Panc1 (cell line): ENCODE data around the gene ZNF662. TPM values are rescaled to one million over a fixed set of nuclear protein-coding genes. Genes with fewer than 3 reads are reported as not detected.

ENCODE experiments used
- ATAC-seq: fragments of 200-7000 bp; cut with Tn5 transposase; 2 replicates; pipeline ENCODE4 v1.9.1; 2020; ENCODE audit warnings: mild to moderate bottlenecking, moderate library complexity
- BruUV-seq: library from RNA; stranded (reverse); fragments of 400-500 nt; replicated peaks from 2 replicates; lab custom pipeline; 2021; lab: Mats Ljungman, UMichigan
- CTCF ChIA-PET: fragments of 300-600 bp; sonication (Branson Sonifier 250); formaldehyde crosslinking; loops from one replicate; lab custom pipeline; 2022; ENCODE audit warnings: antibody characterized with exemption; lab: Charles Lee
- POLR2A ChIA-PET: fragments of 300-600 bp; sonication (Branson Sonifier 250); formaldehyde crosslinking; loops from one replicate; lab custom pipeline; 2022; ENCODE audit warnings: antibody characterized with exemption; lab: Charles Lee
- DNase-seq: peaks from one replicate; pipeline ENCODE4 v3.0.0-alpha.2; 2010; ENCODE audit warnings: low read depth, low spot score
- H3K27ac ChIP-seq: 2 replicates; pipeline ENCODE4 v1.5.1; 2011; ENCODE audit warnings: mild to moderate bottlenecking, low read length, inconsistent platforms
- H3K27me3 ChIP-seq: fragments of 200-500 bp; sonication (Bioruptor generic); 2 replicates; pipeline ENCODE4 v1.6.0; 2014; ENCODE audit warnings: low read length, inconsistent platforms; ENCODE audit not compliant: control insufficient read depth, insufficient read depth
- H3K36me3 ChIP-seq: fragments of 200-500 bp; sonication (Bioruptor generic); 2 replicates; pipeline ENCODE4 v1.5.1; 2014; ENCODE audit warnings: inconsistent platforms, mild to moderate bottlenecking, low read length, moderate library complexity; ENCODE audit not compliant: control insufficient read depth, insufficient read depth
- H3K4me1 ChIP-seq: 2 replicates; pipeline ENCODE4 v1.5.1; 2011; ENCODE audit warnings: inconsistent platforms, mild to moderate bottlenecking, low read length, moderate library complexity; ENCODE audit not compliant: control insufficient read depth, insufficient read depth
- H3K4me3 ChIP-seq, 2 experiments: 2 replicates each; pipeline ENCODE4 v1.5.1; 2011 to 2012; ENCODE audit warnings: low read depth in 2 of 2, low read length in 2 of 2, mild to moderate bottlenecking in 2 of 2, inconsistent platforms in 1 of 2, moderate library complexity in 1 of 2
- H3K9me3 ChIP-seq: fragments of 200-500 bp; sonication (Bioruptor generic); 2 replicates; pipeline ENCODE4 v1.5.1; 2014; ENCODE audit warnings: low read depth, mild to moderate bottlenecking, inconsistent platforms, low read length, moderate library complexity; ENCODE audit not compliant: control insufficient read depth, insufficient read depth
- POLR2AphosphoS5 ChIP-seq: IDR thresholded peaks from 2 replicates; pipeline ENCODE4 v1.6.1; 2012; ENCODE audit warnings: mild to moderate bottlenecking, low read depth, low read length, moderate library complexity
- SIN3A ChIP-seq: IDR thresholded peaks from 2 replicates; pipeline ENCODE4 v1.6.1; 2012; ENCODE audit warnings: low read depth, mild to moderate bottlenecking, low read length, moderate library complexity, borderline replicate concordance; ENCODE audit not compliant: insufficient read depth
- TCF7L2 ChIP-seq: IDR thresholded peaks from 2 replicates; pipeline ENCODE4 v1.6.1; 2011; ENCODE audit warnings: mild to moderate bottlenecking, low read depth, low read length, inconsistent platforms
- in situ Hi-C: cut with HindIII; loops from 2 replicates; pipeline ENCODE4 v1.10.0; 2016; ENCODE audit warnings: low sequenced_read_pairs, low pct_unique_long_range_greater_than_20kb
- intact Hi-C: fragments of 100-400 bp; cut with micrococcal nuclease; formaldehyde crosslinking; loops from one replicate; pipeline ENCODE4 v1.10.0; 2022; ENCODE audit not compliant: unreplicated experiment
- total RNA-seq: library from RNA; stranded (reverse); gene quantifications from one replicate; pipeline ENCODE4 v1.2.1, GENCODE V29; 2021; ENCODE audit not compliant: unreplicated experiment
- TF ChIP-seq, protein P1 (sequence below): fragments of 450-650 bp; IDR thresholded peaks from 2 replicates; pipeline ENCODE4 v1.5.1; 2017; ENCODE audit warnings: mild to moderate bottlenecking
- TF ChIP-seq, protein P2 (sequence below), 2 experiments: IDR thresholded peaks; 2 replicates each; pipeline ENCODE4 v1.6.1; 2011 to 2012; ENCODE audit warnings: low read depth in 2 of 2, control low read depth in 1 of 2, low read length in 1 of 2, mild to moderate bottlenecking in 1 of 2, moderate library complexity in 1 of 2; ENCODE audit not compliant: insufficient read depth in 1 of 2

Gene ZNF662
- total RNA-seq, 1 experiment from 2014 or later = not detected

DNA sequence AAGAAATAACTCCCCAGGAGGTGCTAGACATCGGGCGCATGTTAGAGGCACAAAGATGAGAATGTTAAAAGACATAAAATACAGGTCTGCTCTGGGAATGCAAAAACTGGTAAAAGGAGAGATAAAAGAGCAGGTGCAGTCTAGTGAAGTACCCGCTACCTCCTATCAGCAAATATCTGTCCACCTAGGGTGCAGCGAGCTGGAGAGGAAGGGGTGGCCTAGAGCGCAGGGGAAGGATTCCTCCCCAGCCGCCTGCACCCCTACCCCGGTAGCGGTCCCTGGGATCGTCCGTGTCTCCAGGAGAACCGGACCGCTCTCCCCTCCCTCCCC lies 237 bp upstream of the ZNF662 start:
- Histone ChIP-seq H3K4me3 (no peak overlapping the region), H3K27ac (no peak overlapping the region), H3K27me3 (peaks cover 2% of the 10 kb centered on the region), H3K9me3 (no peaks in the 10 kb centered on the region), H3K4me1 (no peaks in the 10 kb centered on the region), H3K36me3 (no peaks in the 10 kb centered on the region)
- in situ Hi-C loops = no loop called here
- TF ChIP-seq, protein P1, sequence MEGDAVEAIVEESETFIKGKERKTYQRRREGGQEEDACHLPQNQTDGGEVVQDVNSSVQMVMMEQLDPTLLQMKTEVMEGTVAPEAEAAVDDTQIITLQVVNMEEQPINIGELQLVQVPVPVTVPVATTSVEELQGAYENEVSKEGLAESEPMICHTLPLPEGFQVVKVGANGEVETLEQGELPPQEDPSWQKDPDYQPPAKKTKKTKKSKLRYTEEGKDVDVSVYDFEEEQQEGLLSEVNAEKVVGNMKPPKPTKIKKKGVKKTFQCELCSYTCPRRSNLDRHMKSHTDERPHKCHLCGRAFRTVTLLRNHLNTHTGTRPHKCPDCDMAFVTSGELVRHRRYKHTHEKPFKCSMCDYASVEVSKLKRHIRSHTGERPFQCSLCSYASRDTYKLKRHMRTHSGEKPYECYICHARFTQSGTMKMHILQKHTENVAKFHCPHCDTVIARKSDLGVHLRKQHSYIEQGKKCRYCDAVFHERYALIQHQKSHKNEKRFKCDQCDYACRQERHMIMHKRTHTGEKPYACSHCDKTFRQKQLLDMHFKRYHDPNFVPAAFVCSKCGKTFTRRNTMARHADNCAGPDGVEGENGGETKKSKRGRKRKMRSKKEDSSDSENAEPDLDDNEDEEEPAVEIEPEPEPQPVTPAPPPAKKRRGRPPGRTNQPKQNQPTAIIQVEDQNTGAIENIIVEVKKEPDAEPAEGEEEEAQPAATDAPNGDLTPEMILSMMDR = no peak
- BruUV-seq = no TSS peak
- ChIA-PET CTCF (no interaction called here), POLR2A (no interaction called here)
- intact Hi-C loops = no loop called here
- no peak for ATAC-seq
- no peak for DNase-seq

DNA sequence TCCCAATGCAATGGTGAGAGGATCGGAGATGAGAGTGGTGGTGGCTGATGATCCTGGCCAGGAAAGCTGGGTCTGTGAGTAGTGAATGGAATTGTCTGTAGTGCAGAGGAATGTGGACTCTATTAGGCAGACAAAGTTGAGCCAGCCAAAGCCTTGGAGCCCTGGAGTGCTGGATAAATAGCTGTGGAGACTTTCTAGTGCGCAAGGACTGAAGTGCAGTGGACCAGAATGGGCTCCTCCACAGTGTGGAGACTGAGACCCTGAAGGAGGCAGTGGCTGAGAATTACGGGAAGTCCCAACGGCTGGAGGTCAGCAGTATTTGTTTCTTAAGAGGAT lies 874 bp downstream of the ZNF662 start:
- ATAC-seq (no peak), DNase-seq (no peak)
- Histone ChIP-seq H3K36me3 (no peaks in the 10 kb centered on the region), H3K27me3 (peaks cover 2% of the 10 kb centered on the region), H3K4me1 (no peaks in the 10 kb centered on the region), H3K27ac (no peak overlapping the region), H3K4me3 (no peak overlapping the region), H3K9me3 (no peaks in the 10 kb centered on the region)
- ChIA-PET POLR2A (no interaction called here), CTCF (no interaction called here)
- BruUV-seq = no TSS peak
- intact Hi-C loops (no loop called here), in situ Hi-C loops (no loop called here)
- TF ChIP-seq TCF7L2 (no peak), SIN3A (no peak), POLR2AphosphoS5 (no peak)
- TF ChIP-seq, protein P2, sequence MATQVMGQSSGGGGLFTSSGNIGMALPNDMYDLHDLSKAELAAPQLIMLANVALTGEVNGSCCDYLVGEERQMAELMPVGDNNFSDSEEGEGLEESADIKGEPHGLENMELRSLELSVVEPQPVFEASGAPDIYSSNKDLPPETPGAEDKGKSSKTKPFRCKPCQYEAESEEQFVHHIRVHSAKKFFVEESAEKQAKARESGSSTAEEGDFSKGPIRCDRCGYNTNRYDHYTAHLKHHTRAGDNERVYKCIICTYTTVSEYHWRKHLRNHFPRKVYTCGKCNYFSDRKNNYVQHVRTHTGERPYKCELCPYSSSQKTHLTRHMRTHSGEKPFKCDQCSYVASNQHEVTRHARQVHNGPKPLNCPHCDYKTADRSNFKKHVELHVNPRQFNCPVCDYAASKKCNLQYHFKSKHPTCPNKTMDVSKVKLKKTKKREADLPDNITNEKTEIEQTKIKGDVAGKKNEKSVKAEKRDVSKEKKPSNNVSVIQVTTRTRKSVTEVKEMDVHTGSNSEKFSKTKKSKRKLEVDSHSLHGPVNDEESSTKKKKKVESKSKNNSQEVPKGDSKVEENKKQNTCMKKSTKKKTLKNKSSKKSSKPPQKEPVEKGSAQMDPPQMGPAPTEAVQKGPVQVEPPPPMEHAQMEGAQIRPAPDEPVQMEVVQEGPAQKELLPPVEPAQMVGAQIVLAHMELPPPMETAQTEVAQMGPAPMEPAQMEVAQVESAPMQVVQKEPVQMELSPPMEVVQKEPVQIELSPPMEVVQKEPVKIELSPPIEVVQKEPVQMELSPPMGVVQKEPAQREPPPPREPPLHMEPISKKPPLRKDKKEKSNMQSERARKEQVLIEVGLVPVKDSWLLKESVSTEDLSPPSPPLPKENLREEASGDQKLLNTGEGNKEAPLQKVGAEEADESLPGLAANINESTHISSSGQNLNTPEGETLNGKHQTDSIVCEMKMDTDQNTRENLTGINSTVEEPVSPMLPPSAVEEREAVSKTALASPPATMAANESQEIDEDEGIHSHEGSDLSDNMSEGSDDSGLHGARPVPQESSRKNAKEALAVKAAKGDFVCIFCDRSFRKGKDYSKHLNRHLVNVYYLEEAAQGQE (IDR thresholded peaks at IDR 0.05; ENCODE audit: insufficient read depth in 1 of 2, low read depth in 2 of 2, low read length in 1 of 2) = no peak
- TF ChIP-seq, protein P1 = no peak

DNA sequence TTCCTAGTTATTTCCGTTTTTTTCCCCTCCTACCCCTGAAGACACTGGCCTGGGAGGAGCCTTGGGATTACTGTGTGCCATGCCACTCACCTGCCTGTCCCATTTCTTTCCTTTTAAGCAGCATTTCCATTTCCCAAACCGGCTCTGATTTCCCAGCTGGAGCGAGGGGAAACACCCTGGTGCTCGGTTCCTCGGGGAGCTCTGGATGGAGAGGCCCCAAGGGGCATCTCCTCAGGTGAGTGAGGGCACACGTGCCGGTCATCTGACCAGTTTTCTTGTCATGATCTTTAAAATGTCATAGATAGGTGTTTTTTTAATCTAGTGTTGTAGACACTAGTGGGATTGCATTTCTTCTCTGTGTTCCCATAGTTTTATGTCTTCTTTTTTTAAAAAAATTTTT lies 2.7 kb downstream of the ZNF662 start:
- ATAC-seq = no peak
- H3K4me3 ChIP-seq = no peak overlapping the region
- ChIA-PET CTCF (no interaction called here), POLR2A (no interaction called here)
- peaks cover 2% of the 10 kb centered on the region for H3K27me3 ChIP-seq
- in situ Hi-C loops (no loop called here), intact Hi-C loops (no loop called here)
- H3K27ac ChIP-seq = no peak overlapping the region
- H3K4me1 ChIP-seq = no peaks in the 10 kb centered on the region
- no peaks in the 10 kb centered on the region for H3K36me3 ChIP-seq
- H3K9me3 ChIP-seq = no peaks in the 10 kb centered on the region; the same call in 1 of the 2 replicates
- DNase-seq = no peak
- TF ChIP-seq POLR2AphosphoS5 = no peak
- TF ChIP-seq, protein P1 = no peak
- no peak for TF ChIP-seq SIN3A
- TF ChIP-seq TCF7L2 = no peak
- TF ChIP-seq, protein P2 (IDR thresholded peaks at IDR 0.05; ENCODE audit: insufficient read depth in 1 of 2, low read depth in 2 of 2, low read length in 1 of 2) = no peak
- BruUV-seq = no TSS peak
